H9 (cell line): ENCODE measurements around the gene PRRT2. TPM values are rescaled to one million over a fixed set of nuclear protein-coding genes. Genes with fewer than 3 reads are reported as not detected.

Experiments used
- DNase-seq: peaks from one replicate; pipeline ENCODE4 v3.0.0-alpha.2; 2017
- H2AFZ ChIP-seq: one replicate; pipeline ENCODE4 v1.6.1; 2013; ENCODE audit warnings: mild to moderate bottlenecking, low read length, control low read depth, moderate library complexity
- H2AK5ac ChIP-seq: 2 replicates; pipeline ENCODE4 v1.6.1; 2013; ENCODE audit warnings: low read length, control low read depth, mixed read lengths; ENCODE audit not compliant: insufficient read length
- H2BK120ac ChIP-seq: one replicate; pipeline ENCODE4 v1.6.1; 2013; ENCODE audit warnings: low read depth, mild to moderate bottlenecking, low read length, control low read depth, inconsistent platforms; ENCODE audit not compliant: poor library complexity, severe bottlenecking
- H2BK12ac ChIP-seq: 2 replicates; pipeline ENCODE4 v1.6.1; 2013; ENCODE audit warnings: low read length, control low read depth, mixed read lengths, low read depth; ENCODE audit not compliant: insufficient read length
- H2BK15ac ChIP-seq: 2 replicates; pipeline ENCODE4 v1.6.1; 2013; ENCODE audit warnings: low read depth, low read length, control low read depth
- H2BK20ac ChIP-seq: one replicate; pipeline ENCODE4 v1.6.1; 2013; ENCODE audit warnings: low read depth, mild to moderate bottlenecking, low read length, control low read depth, inconsistent platforms; ENCODE audit not compliant: poor library complexity, severe bottlenecking
- H2BK5ac ChIP-seq: 2 replicates; pipeline ENCODE4 v1.6.1; 2013; ENCODE audit warnings: low read length, control low read depth, mixed read lengths; ENCODE audit not compliant: insufficient read length
- H3K14ac ChIP-seq: 2 replicates; pipeline ENCODE4 v1.6.1; 2013; ENCODE audit warnings: low read length, control low read depth; ENCODE audit not compliant: insufficient read depth
- H3K18ac ChIP-seq: 2 replicates; pipeline ENCODE4 v1.6.1; 2013; ENCODE audit warnings: low read depth, mild to moderate bottlenecking, mixed read lengths, low read length, control low read depth; ENCODE audit not compliant: insufficient read length
- H3K23ac ChIP-seq: 2 replicates; pipeline ENCODE4 v1.6.1; 2013; ENCODE audit warnings: low read length, control low read depth, mixed read lengths, low read depth; ENCODE audit not compliant: insufficient read length
- H3K23me2 ChIP-seq: 2 replicates; pipeline ENCODE4 v1.6.1; 2013; ENCODE audit warnings: low read depth, mild to moderate bottlenecking, mixed read lengths, low read length, control low read depth; ENCODE audit not compliant: insufficient read length, poor library complexity, severe bottlenecking
- H3K27ac ChIP-seq: 2 replicates; pipeline ENCODE4 v1.5.1; 2013; ENCODE audit warnings: low read length, control low read depth, mixed read lengths, low read depth; ENCODE audit not compliant: insufficient read length
- H3K27me3 ChIP-seq: 2 replicates; pipeline ENCODE4 v1.6.1; 2013; ENCODE audit warnings: low read length, control low read depth, inconsistent platforms; ENCODE audit not compliant: insufficient read depth
- H3K4ac ChIP-seq: 2 replicates; pipeline ENCODE4 v1.6.1; 2013; ENCODE audit warnings: low read depth, mild to moderate bottlenecking, control low read depth, inconsistent platforms, low read length, moderate library complexity
- H3K4me1 ChIP-seq: 2 replicates; pipeline ENCODE4 v1.6.1; 2013; ENCODE audit warnings: low read length, control low read depth, inconsistent platforms; ENCODE audit not compliant: insufficient read depth
- H3K4me2 ChIP-seq: 2 replicates; pipeline ENCODE4 v1.6.1; 2013; ENCODE audit warnings: low read length, control low read depth, mixed read lengths; ENCODE audit not compliant: insufficient read length, insufficient read depth
- H3K56ac ChIP-seq: 2 replicates; pipeline ENCODE4 v1.6.1; 2013; ENCODE audit warnings: low read depth, mild to moderate bottlenecking, mixed read lengths, low read length, control low read depth; ENCODE audit not compliant: insufficient read length
- H3K79me1 ChIP-seq: 2 replicates; pipeline ENCODE4 v1.6.1; 2013; ENCODE audit warnings: low read depth, mild to moderate bottlenecking, moderate library complexity, low read length, control low read depth, inconsistent platforms; ENCODE audit not compliant: insufficient read depth, poor library complexity, severe bottlenecking
- H3K79me2 ChIP-seq: 2 replicates; pipeline ENCODE4 v1.6.1; 2013; ENCODE audit warnings: low read length, control low read depth, inconsistent platforms; ENCODE audit not compliant: insufficient read depth
- H3K9ac ChIP-seq: 2 replicates; pipeline ENCODE4 v1.6.1; 2013; ENCODE audit warnings: low read length, control low read depth, mixed read lengths; ENCODE audit not compliant: insufficient read length; ENCODE audit errors: extremely low read depth
- H3K9me3 ChIP-seq: one replicate; pipeline ENCODE4 v1.6.1; 2013; ENCODE audit warnings: low read depth, low read length, inconsistent platforms; ENCODE audit not compliant: control insufficient read depth
- H3T11ph ChIP-seq: one replicate; pipeline ENCODE4 v1.6.1; 2013; ENCODE audit warnings: mild to moderate bottlenecking, low read length, control low read depth, inconsistent platforms
- H4K20me1 ChIP-seq: one replicate; pipeline ENCODE4 v1.6.1; 2013; ENCODE audit not compliant: control insufficient read depth, insufficient read length, insufficient read depth
- H4K5ac ChIP-seq: 2 replicates; pipeline ENCODE4 v1.6.1; 2013; ENCODE audit warnings: low read depth, mild to moderate bottlenecking, mixed read lengths, low read length, control low read depth; ENCODE audit not compliant: insufficient read length
- H4K8ac ChIP-seq: replicated peaks from 2 replicates; pipeline ENCODE4 v1.6.1; 2013; ENCODE audit warnings: low read length, control low read depth, mixed read lengths, low read depth; ENCODE audit not compliant: insufficient read length
- H4K91ac ChIP-seq: 2 replicates; pipeline ENCODE4 v1.6.1; 2013; ENCODE audit warnings: low read depth, mild to moderate bottlenecking, moderate library complexity, mixed read lengths, low read length, control low read depth; ENCODE audit not compliant: insufficient read length
- H3K27ac Mint-ChIP-seq, 3 experiments: 2 replicates in 2 of 3; 3 replicates in 1 of 3; pipeline ENCODE4 v1.8.0; 2020 to 2021; ENCODE audit warnings: mixed read lengths in 3 of 3, mild to moderate bottlenecking in 1 of 3, moderate library complexity in 1 of 3
- H3K27me3 Mint-ChIP-seq: 2 replicates; pipeline ENCODE4 v1.8.0; 2021; ENCODE audit warnings: low read depth, mild to moderate bottlenecking, moderate library complexity, mixed read lengths
- H3K36me3 Mint-ChIP-seq, 3 experiments: 2 replicates in 2 of 3; 3 replicates in 1 of 3; pipeline ENCODE4 v1.8.0; 2020 to 2021; ENCODE audit warnings: low read depth in 3 of 3, mixed read lengths in 3 of 3; ENCODE audit not compliant: insufficient read depth in 1 of 3
- H3K4me1 Mint-ChIP-seq, 2 experiments: 2 replicates each; pipeline ENCODE4 v1.8.0; 2020; ENCODE audit warnings: mixed read lengths in 2 of 2
- H3K4me3 Mint-ChIP-seq, 2 experiments: 2 replicates in 1 of 2; 3 replicates in 1 of 2; pipeline ENCODE4 v1.8.0; 2020 to 2021; ENCODE audit warnings: mild to moderate bottlenecking in 2 of 2, mixed read lengths in 2 of 2, moderate library complexity in 1 of 2
- H3K9me3 Mint-ChIP-seq, 2 experiments: 2 replicates in 1 of 2; 3 replicates in 1 of 2; pipeline ENCODE4 v1.8.0; 2020; ENCODE audit warnings: mild to moderate bottlenecking in 2 of 2, mixed read lengths in 2 of 2, moderate library complexity in 1 of 2
- WGBS: extraction: QIAGEN DNeasy Blood & Tissue Kit; methylation state at CpG from one replicate; pipeline ENCODE4 v1.1.7; 2013; ENCODE audit warnings: missing lambda C conversion rate, low lambda C conversion rate, mixed read lengths; ENCODE audit not compliant: insufficient read length; ENCODE audit errors: extremely low coverage; 5-methylcytosine and 5-hydroxymethylcytosine counted together
- total RNA-seq: library from RNA; stranded (reverse); gene quantifications from 2 replicates; pipeline ENCODE4 v1.2.1, GENCODE V29; 2021
- TF ChIP-seq, protein P1 (sequence below): fragments of 200-600 bp; sonication (generic); conservative IDR thresholded peaks from 3 replicates; pipeline ENCODE4 v1.8.0; 2021; ENCODE audit warnings: antibody characterized with exemption, mild to moderate bottlenecking

PRRT2 gene
- total RNA-seq, 1 experiment from 2014 or later, result 14.6 TPM

DNA sequence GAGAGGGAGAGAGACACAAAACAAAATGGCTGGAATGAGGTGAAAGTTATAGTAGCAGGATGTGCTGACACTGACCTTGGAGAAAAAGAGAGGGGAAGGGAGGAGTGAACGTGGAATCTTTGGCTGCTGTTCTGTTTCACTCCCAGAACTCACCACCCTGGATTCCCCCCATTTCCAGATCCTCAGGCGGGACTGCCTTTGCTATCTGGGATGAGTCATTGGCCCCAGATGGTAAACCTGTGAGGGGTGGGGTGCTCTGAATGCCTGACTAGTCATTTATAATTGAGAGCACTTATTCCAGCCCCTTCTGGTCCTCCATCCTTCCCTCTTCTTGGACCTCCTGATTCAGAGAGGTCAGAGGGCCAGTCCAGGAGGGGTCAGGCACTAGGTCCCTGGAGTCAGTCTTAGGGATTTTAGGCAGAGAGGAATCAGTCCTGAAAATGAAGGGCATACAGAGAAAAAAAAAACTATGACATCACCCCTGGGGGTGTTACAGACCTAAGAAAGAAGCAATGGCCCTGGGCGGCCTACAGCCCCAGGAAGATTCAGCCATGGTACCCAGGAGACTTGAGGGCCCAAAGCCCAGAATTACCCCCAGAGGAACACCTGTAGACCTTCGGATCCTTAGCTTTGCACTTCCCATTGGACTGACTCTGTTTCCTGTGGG lies 36.1 kb upstream of the PRRT2 start:
- no peaks in the 10 kb centered on the region for H3K23me2 ChIP-seq
- no peak overlapping the region for H3K23ac ChIP-seq
- H3K27me3 ChIP-seq, result no peaks in the 10 kb centered on the region; the same call in 1 of the 2 replicates
- no peak overlapping the region for H4K5ac ChIP-seq
- peaks cover 31% of the 10 kb centered on the region for H3K27me3 Mint-ChIP-seq
- no peaks in the 10 kb centered on the region for H3K4me1 ChIP-seq
- TF ChIP-seq, protein P1, sequence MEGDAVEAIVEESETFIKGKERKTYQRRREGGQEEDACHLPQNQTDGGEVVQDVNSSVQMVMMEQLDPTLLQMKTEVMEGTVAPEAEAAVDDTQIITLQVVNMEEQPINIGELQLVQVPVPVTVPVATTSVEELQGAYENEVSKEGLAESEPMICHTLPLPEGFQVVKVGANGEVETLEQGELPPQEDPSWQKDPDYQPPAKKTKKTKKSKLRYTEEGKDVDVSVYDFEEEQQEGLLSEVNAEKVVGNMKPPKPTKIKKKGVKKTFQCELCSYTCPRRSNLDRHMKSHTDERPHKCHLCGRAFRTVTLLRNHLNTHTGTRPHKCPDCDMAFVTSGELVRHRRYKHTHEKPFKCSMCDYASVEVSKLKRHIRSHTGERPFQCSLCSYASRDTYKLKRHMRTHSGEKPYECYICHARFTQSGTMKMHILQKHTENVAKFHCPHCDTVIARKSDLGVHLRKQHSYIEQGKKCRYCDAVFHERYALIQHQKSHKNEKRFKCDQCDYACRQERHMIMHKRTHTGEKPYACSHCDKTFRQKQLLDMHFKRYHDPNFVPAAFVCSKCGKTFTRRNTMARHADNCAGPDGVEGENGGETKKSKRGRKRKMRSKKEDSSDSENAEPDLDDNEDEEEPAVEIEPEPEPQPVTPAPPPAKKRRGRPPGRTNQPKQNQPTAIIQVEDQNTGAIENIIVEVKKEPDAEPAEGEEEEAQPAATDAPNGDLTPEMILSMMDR, result no peak
- no peak overlapping the region for H2BK12ac ChIP-seq
- peaks cover 16 to 19% of the 10 kb centered on the region in 2 experiments for H3K4me1 Mint-ChIP-seq
- no peak overlapping the region for H3K14ac ChIP-seq
- H2AK5ac ChIP-seq, result no peak overlapping the region
- no peaks in the 10 kb centered on the region for H3K9me3 Mint-ChIP-seq
- H3K4ac ChIP-seq, result no peak overlapping the region
- no peak overlapping the region for H4K8ac ChIP-seq
- no peak overlapping the region for H3K4me3 Mint-ChIP-seq
- H4K91ac ChIP-seq, result no peak overlapping the region
- H3K9ac ChIP-seq, result no peak overlapping the region
- no peak overlapping the region for H3K56ac ChIP-seq
- no CpG with 5 or more reads among the region's 4 CpGs for WGBS
- H2BK20ac ChIP-seq, result no peak overlapping the region
- no peaks in the 10 kb centered on the region for H3K79me2 ChIP-seq
- H4K20me1 ChIP-seq, result no peaks in the 10 kb centered on the region
- no peaks in the 10 kb centered on the region for H3K79me1 ChIP-seq
- no peak overlapping the region for H3K4me2 ChIP-seq
- H3K27ac Mint-ChIP-seq, result no peak overlapping the region
- no peak overlapping the region for H2BK5ac ChIP-seq
- H2BK15ac ChIP-seq, result no peak overlapping the region
- H2AFZ ChIP-seq, result no peak overlapping the region
- H3T11ph ChIP-seq, result no peak overlapping the region
- no peak for DNase-seq
- H3K18ac ChIP-seq, result no peak overlapping the region
- H3K36me3 Mint-ChIP-seq, result no peaks in the 10 kb centered on the region
- no peaks in the 10 kb centered on the region for H3K9me3 ChIP-seq
- no peak overlapping the region for H3K27ac ChIP-seq
- H2BK120ac ChIP-seq, result no peak overlapping the region
